Fibroblast of skin of right biceps (primary cell): ENCODE data around the gene FANCD2OS.
A peak's percentile ranks its signal among the peaks of the same experiment; 100 is the strongest.
"Not testable (repeated sequence)": the region's sequence is repeated elsewhere in the genome, so short reads cannot be mapped to it uniquely, and the experiment has no call there.

Source experiments
- DNase-seq: peaks from one replicate; pipeline ENCODE4 v3.0.0-alpha.2; 2013

Gene FANCD2OS, protein sequence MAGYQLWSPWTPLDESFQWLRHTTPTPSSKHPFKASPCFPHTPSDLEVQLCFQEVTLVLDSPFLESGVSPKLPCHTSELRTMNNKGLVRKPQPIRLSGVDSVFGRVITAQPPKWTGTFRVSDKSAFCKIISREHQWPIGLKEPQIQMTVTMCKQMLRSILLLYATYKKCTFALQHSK

DNA sequence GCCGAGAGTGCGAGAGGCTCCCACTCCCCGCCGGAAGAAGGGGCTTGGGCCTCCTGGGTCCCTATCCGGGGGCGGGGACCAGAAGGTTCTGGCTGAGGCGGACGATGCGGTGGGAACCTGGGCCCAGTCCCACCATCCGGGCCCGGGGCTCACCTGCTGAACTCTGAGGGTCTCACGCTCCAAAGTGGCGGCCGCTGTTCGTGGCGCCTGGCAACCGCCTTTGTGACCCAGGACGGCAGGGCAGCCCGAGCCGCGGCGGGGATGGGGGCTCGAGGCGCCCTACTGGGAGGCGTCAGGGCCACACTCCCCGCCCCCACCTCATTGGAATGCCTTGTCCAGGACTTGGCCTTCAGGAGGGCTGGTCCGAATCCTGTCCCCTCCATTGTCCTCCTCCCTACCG is at the start of gene FANCD2OS:
Gene FANCD2OS, minus strand, starts transcription at position 165 of the 400 bp plus-strand sequence. CDS start 3,481 bp downstream, outside the sequence.
- no peak for DNase-seq

DNA sequence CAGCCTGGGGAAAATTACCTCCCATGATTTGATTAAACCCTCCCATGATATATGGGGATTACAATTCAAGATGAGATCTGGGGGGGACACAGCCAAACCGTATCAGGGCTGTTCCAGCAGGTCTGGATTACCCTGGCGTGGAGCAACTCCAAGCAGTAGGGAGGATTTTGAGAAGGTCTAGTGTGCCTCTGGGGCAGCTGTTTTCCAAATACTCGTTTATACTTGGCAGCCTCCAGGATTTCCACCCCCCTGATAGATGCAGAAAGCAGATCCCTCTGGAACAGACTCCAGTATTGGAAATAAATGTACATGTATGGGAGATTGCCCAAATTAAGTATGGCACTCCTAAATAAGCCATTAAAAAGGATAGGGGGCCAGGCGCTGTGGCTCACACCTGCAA is 49.0 kb upstream of the FANCD2OS start:
- no peak for DNase-seq

DNA sequence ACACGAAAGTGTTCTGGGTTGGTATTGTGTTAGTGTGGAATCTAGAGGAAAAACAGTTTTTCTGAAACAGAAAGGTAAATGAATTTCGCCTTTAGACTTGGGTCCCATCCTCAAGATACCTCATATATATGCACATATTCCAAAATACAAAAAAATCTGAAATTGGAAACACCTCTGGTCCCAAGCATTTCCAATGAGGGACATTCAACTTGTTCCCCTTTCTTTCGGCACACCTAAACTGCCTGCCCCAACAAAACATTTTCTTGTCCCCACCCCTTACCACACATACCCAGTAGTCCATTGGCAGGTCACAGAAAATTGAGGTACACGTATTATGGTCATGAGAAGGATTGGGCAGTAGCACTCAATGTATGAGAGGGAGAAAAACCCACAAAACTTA is 47.6 kb upstream of the FANCD2OS start:
- DNase-seq, result no peak

DNA sequence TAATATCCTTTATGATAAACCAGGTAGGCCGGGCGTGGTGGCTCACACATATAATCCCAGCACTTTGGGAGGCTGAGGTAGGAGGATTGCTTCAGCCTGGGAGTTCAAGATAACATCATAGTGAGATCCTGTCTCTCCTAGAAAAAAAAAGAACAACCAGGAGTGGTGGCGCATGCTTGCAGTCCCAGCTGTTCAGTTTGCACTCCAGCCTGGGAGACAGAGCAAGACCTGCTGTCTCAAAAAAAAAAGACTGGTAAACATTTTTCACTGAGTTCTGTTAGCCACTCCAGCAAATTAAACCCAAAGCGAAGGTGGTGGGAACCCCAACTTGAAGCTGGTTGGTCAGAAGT is 47.0 kb upstream of the FANCD2OS start:
- DNase-seq, result no peak

DNA sequence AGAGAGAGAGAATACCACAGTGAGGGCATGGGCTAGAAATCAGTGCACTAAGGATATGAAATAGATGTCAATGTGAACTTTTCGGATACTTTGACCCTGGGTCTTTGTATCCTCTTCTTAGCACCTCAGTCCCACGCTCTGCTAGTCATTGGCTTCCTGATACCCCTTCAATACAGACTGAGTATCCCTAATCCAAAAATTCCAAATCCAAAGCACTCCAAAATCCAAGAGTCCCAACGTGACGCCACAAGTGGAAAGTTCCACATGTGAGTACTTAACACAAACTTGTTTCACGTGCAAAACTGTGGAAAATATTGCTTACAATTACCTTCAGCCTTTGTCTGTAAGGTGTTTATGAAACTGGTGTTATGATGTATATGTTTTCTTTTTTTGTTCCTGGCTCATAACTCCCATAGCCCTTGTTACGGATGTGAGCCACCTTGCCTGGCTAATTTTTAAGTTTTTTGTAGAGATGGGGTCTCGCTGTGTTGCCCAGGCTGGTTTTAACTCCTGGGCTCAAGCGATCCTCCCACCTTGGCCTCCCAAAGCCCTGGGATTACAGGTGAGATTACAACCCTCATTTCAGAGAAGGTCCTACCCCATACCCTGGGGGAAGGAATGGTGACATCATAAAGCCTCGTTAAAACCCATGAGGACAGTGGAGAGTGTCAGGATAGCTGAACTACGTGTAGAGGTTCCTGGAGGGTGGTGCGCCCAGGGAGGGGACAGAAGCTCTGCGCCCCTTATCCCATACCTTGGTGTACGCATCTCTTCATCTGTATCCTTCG is 46.5 kb upstream of the FANCD2OS start:
- DNase-seq, result no peak

DNA sequence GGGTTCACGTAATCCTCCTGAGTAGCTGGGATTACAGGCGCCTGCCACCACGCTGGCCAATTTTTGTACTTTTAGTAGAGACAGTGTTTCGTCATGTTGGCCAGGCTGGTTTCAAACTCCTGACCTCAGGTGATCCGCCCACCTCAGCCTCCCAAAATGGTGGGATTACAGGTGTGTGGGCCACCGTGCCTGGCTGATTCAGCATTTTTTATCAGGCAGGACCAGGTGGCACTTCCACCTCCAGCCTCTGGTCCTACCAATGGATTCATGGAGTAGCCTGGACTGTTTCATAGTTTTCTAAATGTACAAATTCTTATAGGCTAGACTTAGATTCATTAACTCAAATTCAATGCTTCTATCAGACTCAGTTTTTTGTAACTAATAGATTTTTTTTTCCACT is 42.9 kb upstream of the FANCD2OS start:
- DNase-seq, result no peak

DNA sequence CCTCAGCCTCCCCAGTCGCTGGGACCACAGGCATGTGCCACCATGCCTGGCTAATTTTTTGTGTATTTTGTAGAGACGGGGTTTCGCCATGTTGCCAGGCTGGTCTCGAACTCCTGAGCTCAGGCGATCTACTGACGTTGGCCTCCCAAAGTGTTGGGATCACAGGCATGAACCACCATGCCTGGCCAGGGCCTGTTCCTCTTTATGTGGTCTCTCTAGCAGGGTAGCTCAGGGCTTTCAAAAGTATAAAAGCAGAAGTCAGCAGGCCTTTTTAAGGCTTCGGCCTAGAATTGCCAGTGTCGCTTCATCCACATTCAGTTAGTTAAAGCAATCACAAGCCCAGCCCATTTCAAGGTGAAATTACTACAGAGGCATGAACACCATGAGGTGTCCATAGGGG is 41.2 kb upstream of the FANCD2OS start:
- no peak for DNase-seq

DNA sequence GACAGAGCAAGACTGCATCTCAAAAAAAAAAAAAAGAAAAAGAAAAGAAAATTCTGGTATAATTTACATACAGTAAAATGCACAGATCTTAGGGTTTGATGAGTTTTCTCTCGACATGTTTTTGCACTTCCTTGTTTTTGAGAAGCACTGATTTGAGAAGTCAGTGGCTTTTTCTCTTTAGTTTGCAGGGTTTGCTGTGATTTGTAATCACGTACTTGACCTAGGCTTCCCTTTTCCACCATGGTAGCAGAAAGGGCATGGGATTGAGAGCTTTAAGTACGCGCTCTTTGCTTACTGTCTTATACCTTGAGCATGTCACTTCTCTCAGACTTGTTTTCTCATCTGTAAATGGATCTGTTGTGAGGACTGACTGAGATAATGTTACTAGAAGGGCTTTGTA is 37.6 kb upstream of the FANCD2OS start:
- DNase-seq, result no peak

DNA sequence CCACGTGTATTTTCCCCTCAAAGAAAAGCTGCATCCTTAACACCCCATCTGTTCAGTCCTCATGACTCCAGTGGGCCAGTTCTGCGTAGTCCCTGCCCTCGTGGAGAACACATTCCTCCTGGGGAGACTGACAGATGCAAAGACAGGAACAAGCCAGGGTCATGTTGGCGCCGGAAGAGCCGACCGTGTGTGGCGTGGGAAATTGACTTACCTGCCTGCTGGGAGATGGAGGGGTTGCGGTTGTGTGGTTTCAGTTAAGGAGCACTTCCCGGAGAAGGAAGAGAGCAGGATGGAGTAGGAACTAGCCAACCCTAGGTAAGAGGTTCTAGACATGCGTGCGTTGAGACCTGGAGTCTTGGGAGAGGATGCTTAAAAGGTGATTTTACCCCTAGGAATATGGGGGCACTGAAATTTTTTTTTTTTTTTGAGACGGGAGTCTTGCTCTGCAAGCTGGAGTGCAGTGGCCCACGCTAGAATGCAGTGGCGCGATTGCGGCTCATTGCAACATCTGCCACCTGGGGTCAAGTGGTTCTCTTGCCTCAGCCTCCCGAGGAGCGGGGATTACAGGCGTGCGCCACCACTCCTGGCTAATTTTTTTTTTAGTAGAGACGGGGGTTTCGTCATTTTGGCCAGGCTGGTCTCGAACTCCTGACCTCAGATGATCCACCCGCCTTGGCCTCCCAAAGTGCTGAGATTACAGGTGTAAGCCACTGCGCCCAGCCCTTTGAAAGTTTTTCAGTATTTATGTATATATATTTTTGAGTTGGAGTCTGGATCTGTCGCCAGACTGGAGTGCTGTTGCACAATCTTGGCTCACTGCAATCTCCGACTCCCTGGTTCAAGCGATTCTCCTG is 34.9 kb upstream of the FANCD2OS start:
- DNase-seq, result no peak

DNA sequence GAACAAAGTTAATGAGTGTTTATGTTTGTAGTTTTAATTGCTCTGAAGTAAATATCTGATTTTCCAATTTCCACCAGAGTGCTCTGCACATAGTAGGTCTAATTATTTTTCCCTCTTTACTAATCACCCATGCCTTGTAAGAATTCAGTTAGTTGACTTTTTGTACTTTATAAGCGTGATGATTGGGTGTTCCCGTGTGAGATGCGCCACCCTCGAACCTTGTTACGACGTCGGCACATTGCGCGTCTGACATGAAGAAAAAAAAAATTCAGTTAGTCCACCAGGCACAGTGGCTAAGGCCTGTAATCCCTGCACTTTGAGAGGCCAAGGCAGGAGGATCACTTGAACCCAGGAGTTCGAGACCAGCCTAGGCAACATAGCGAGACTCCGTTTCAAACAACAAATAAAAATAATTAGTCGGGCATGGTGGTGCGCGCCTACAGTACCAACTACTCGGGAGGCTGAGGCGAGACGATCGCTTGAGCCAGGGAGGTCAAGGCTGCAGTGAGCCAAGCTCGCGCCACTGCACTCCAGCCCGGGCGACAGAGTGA is 33.0 kb upstream of the FANCD2OS start:
- DNase-seq, result no peak

DNA sequence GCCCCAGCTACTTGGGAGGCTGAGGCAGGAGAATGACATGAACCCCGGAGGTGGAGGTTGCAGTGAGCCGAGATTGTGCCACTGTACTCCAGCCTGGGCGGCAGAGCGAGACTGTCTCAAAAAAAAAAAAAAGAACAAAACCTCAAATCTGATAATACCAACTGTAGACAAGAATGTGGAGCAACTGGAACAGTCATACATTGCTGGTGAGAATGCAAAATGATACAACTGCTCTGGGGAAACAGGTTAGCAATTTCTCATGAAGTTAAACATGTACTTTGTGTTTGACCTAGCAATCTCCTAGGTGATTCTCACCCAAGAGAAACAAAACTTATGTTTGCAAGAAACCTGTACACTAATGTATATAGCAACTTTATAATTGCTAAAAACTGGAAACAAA is 29.1 kb upstream of the FANCD2OS start:
- no peak for DNase-seq

DNA sequence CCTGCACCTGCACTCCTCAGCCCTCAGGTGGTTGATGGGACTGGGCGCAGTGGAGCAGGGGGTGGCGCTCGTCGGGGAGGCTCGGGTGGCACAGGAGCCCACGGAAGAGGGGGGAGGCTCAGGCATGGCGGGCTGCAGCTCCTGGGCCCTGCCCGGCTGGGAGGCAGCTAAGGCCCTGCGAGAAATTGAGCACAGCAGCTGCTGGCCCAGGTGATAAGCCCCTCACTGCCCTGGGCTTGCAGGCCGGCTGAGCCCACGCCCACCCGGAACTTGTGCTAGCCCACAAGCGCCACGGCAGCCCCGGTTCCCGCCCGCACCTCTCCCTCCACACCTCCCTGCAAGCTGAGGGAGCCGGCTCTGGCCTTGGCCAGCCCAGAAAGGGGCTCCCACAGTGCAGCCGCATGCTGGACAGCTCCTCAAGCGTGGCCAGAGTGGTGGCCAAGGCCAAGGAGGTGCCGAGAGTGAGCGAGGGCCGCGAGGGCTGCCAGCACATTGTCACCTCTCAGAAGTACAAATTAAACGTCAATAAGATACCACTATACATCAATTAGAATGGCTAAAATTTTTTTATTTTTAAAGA is 28.5 kb upstream of the FANCD2OS start:
- no peak for DNase-seq

DNA sequence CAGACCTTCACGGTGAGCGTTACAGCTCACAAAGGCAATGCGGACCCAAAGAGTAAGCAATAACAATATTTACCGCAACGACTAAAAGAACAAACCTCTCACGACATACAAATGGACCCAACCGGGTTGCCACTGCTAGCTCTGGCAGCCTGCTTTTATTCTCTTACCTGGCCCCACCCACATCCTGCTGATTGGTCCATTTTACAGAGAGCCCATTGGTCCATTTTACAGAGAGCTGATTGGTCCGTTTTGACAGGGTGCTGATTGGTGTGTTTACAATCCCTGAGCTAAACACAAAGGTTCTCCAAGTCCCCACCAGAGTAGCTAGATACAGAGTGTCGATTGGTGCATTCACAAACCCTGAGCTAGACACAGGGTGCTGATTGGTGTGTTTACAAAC is 27.8 kb upstream of the FANCD2OS start:
- not testable (repeated sequence) for DNase-seq

DNA sequence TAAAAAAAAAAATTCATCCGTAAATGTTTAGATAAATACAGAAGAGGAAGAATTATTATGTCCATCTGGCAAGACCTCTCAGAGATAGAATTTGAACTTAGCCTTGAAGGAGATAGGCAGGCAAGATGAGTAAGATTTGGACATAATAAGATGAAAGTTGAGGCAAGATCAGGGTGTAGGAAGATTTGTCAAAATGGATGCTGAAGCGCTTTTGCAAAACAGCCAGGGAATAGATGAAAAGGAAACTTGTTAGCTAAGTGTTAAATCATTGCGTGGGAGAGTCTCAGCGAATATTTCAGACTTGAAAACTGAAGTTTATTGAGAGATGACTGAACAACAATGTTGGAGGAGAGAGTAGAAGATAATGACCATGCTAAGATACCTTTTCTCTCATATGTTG is 14.7 kb upstream of the FANCD2OS start:
- no peak for DNase-seq

DNA sequence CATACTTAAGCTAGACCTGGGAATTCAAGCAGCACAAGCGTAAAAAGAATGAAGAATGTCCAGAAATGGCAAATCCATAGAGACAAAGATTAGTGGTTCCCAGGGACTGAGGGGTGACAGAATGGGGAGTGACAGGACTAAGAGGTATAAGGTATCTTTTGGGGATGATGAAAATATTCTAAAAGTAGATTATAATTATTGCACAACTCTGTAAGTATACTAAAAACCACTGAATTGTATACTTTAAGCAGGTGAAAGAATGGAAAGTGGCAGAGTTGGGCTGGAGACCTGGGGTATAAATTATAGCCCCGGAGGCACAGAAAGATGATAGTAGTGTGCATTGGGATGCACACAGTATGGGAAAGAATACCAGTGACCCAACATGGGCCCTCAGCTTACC is 13.0 kb upstream of the FANCD2OS start:
- no peak for DNase-seq

DNA sequence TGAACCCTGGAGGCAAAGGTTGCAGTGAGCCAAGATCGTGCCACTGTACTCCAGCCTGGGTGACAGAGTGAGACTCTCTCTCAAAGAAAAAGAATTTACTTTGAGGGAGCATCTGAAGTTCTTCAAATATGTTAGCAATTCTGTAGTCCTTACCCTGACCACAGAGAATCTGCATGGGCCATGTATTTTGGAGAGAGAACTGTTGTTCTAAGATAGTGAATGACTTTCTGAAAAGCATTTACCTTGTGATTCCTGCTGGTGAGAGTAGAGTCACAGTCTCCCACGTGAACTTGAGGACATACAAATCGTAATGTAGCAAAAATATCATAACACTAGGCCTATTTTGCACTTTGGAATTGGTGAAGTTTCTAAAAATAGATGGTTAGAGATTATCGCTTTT is 11.3 kb upstream of the FANCD2OS start:
- no peak for DNase-seq

DNA sequence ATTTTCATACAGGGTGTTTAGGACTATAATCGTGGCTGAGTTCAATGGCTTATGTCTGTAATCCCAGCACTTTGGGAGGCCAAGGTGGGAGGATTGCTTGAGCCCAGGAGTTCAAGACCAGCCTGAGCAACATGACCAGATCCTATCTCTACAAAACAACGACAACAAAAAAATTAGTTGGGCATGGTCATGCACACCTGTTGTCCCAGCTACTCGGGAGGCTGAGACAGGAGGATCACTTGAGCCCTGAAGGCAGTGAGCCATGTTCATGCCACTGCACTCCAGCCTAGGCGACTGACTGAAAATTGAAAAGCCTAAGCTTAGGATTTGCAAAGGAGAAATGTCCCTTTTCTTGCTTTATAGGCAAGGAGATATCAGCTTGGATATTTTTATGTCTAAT is 8.9 kb upstream of the FANCD2OS start:
- no peak for DNase-seq

DNA sequence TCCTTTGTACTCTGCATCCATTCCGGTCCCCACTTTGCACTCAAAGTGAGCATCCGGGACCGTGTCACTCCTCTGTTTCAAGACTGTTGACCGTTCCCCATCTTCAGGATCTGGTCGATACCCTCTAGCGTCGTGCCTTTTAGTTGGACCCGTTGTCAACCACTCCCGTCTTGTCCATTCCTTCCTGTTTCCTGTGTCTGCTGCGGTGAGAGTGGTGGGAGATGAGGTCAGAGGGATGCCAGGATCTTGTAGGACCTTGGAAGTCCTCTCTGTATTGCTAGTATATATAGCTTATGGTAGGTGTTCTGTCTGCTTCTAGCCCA is 8.0 kb upstream of the FANCD2OS start:
- peak; percentile 55 for DNase-seq

DNA sequence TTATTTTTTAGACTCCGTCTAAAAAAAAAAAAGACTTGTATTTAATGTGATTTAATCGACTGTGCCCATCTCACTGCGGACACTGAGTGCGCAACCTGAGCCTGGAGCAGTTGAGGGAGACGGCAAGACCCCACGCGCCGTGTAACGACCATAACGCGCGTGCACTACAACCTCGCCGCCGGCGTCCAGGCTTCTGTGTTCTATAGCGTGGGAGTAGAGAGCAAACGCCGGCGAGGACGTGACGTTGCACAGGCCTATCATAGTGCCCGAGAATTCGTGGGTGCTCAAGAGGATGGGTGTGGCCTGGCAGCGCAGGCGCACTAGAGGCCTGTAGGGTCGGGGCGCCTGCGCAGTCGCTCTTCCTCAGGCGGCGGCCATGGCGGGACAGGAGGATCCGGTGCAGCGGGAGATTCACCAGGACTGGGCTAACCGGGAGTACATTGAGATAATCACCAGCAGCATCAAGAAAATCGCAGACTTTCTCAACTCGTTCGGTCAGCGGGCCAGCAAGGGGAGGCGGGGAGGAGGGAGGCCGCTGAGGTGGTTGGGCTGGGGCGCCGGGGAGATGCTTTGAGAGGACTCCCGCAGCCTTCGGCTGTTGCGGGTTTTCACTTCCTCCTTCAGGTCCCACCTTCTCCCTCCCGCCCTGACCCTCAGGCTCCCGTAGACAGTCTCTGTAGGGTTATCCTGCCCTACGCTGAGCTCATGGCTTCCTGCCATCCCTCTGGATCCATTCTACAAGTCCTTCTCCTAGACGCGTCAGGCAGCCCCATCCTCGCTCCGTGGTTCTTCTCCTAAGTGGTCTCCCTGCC is 7.5 kb upstream of the FANCD2OS start, which contains the start of gene BRK1:
Gene BRK1, plus strand, starts transcription at position 350 of the 812 bp plus-strand sequence. Its CDS starts 27 bp downstream, at position 377.
- DNase-seq, result peak; percentile 96

DNA sequence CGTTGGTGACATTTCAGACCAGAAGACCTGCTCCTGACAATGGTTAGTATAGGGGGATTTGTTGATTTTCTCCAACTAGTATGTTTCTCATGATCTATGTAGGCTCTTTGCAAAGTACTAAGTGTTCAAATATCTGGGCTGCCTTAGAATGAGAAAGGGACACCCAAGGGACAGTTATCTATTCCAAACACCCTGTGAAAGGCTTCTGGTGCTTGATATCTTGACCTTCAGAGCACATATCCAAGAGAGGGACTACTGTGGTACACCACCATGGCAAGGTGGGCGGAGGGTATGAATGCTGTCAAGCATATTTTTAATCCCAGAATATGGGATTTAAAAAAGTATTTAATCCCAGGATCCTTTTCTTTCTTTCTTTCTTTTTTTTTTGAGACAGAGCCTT is 1.1 kb downstream of the FANCD2OS start:
- no peak for DNase-seq

DNA sequence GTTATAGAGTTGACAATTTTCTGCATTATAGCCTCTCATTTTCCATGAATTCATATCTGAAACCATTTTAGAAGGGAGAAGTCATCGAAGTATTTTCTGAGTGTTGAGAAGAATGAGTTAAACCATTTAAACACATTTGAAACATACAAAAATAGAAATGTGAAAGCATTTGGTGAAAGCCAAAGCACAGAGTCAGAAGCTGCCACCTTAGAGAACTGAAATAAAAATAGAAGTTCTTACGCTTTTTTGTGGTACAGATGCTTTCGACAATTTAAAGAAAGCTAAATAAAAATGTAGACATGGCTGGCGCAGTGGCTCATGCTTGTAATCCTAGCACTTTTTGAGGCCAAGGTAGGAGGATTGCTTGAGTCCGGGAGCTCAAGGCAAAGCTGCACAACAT is 9.0 kb downstream of the FANCD2OS start:
- no peak for DNase-seq

DNA sequence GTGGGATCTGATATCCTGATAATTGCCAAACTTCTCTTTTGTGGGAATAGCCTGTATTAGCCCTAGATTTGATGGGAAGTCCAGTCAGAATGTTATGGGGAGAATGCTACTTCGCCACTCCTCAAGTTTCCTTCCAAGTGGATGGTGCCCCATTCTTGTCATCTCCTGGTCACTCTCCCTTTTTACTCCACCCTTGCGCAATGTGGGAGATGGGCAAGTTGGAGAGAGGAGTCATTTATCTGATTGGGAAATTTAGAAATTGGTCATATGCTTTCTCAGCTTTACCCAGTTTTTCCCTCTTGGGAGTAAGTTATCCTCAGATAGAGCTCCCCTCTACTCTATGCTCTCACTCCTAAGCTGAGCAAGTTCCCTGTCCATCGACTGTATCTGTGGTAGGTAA is 14.4 kb downstream of the FANCD2OS start:
- no peak for DNase-seq
